GM12891 (cell line): ENCODE results near the gene ALG1.

Experiments used
- PAX5 ChIP-seq: IDR thresholded peaks from 2 replicates; pipeline ENCODE4 v1.6.1; 2011; ENCODE audit warnings: low read length, moderate library complexity, mild to moderate bottlenecking; ENCODE audit not compliant: insufficient read depth, severe bottlenecking
- POLR2A ChIP-seq: IDR thresholded peaks from 2 replicates; pipeline ENCODE4 v1.6.1; 2011; ENCODE audit warnings: low read depth, low read length, control low read depth
- POLR2AphosphoS5 ChIP-seq: IDR thresholded peaks from 2 replicates; pipeline ENCODE4 v1.6.1; 2011; ENCODE audit warnings: low read depth, low read length, control low read depth
- POU2F2 ChIP-seq: IDR thresholded peaks from 2 replicates; pipeline ENCODE4 v1.6.1; 2011; ENCODE audit warnings: low read depth, mild to moderate bottlenecking, control low read depth, low read length, moderate library complexity
- SPI1 ChIP-seq: IDR thresholded peaks from 2 replicates; pipeline ENCODE4 v1.6.1; 2011; ENCODE audit warnings: low read depth, low read length, control low read depth
- TAF1 ChIP-seq: IDR thresholded peaks from 2 replicates; pipeline ENCODE4 v1.6.1; 2011; ENCODE audit warnings: low read depth, low read length, control low read depth

- TF ChIP-seq POLR2A (no peak), TAF1 (no peak), POLR2AphosphoS5 (no peak), PAX5 (no peak), POU2F2 (no peak), SPI1 (no peak)
Measured at GRCh38 chr16:5046914-5047313, 24.7 kb upstream of the ALG1 start.
